ENCODE results near the gene USP6NL. TPM values are rescaled to one million over a fixed set of nuclear protein-coding genes. Genes with fewer than 3 reads are reported as not detected.

USP6NL gene
- total and polyA plus RNA-seq, 8 donors = 2.2 to 10.4 (median 5.1) TPM

DNA sequence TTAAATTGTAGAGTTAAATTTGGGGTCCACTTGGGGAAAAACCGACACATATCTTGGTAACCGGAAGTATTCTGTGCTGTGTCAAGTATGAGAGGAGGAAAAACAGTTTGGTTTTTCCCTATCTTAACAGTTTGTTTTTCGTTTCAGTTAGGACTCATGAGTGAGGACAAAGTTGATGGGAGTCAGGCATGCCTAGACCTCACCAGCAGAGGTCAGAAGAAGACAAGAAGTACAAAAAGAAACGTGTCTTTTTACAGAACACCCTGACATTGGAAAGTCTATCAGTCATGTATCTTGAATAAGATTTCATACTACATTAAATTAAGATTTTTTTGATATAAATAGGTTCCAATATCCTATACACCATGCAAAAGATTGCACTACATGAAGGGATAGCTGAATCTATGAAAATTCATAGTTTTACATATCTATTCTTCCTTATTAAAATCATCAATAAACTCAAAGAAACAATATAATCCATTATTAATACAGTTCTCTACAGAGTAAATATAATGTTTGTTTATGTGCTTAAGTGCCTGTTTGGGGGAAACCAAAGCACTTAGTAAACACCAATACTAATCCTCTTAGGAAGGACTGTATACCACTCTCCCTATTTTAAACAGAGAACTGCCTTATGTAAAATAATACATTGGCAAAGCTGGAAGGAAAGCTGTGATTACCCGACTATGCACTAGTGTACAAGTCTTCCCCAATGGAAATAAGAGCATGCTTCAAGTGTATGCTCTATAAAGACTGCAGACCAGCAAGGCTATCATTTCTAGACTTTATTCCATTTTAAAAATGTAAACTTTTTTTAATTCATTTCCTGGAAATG is 95.6 kb downstream of the USP6NL start:
- Histone ChIP-seq H3K9me3 (no peaks in the 10 kb centered on the region), H3K27me3 (no peaks in the 10 kb centered on the region), H3K27ac (no peak overlapping the region), H3K4me3 (no peak overlapping the region), H3K4me1 (no peaks in the 10 kb centered on the region), H3K36me3 (no peaks in the 10 kb centered on the region)
- ATAC-seq (peak; percentile 83 to 97 (median 96)), DNase-seq (peak in 2 of 6 donors; percentile 18 to 60), FAIRE-seq (peak; percentile 93)
- intact Hi-C loops (cut with DNase I) = loop anchor here (5.0 to 10.0 kb wide), 4 partner anchors 206 to 249 kb away; no protein-coding TSS in a partner anchor
- WGBS, 2 donors = 8 to 9% methylated on average over 5 of the region's 5 CpGs
- TF ChIP-seq, protein P1, sequence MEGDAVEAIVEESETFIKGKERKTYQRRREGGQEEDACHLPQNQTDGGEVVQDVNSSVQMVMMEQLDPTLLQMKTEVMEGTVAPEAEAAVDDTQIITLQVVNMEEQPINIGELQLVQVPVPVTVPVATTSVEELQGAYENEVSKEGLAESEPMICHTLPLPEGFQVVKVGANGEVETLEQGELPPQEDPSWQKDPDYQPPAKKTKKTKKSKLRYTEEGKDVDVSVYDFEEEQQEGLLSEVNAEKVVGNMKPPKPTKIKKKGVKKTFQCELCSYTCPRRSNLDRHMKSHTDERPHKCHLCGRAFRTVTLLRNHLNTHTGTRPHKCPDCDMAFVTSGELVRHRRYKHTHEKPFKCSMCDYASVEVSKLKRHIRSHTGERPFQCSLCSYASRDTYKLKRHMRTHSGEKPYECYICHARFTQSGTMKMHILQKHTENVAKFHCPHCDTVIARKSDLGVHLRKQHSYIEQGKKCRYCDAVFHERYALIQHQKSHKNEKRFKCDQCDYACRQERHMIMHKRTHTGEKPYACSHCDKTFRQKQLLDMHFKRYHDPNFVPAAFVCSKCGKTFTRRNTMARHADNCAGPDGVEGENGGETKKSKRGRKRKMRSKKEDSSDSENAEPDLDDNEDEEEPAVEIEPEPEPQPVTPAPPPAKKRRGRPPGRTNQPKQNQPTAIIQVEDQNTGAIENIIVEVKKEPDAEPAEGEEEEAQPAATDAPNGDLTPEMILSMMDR (IDR thresholded peaks at IDR 0.05) = peak; percentile 43 to 76 (median 67)

DNA sequence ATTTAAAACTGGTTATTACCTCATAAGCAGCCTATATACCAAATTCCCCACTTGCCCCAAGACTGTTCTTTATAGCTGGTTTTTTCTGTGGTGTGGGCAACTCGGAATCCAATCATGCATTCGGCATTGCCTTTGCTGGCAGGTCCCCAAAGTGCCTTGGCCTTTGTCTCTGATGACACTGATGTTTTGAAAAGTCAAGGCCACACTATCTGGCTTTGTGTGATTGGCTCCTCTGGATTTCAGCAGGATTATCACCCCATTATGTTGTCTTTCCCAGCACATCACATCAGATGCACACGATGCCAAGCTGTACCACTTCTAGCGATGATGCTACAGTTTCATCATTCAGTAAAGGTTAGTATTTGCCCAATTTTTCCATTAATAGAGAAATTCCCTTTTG is 97.7 kb downstream of the USP6NL start:
- ATAC-seq (no peak), DNase-seq (no peak), FAIRE-seq (no peak)
- TF ChIP-seq, protein P1 (IDR thresholded peaks at IDR 0.05) = no peak
- WGBS, 2 donors = 86 to 93% methylated on average over 4 of the region's 4 CpGs
- H3K4me3 ChIP-seq = no peak overlapping the region
- H3K27ac ChIP-seq = no peak overlapping the region
- H3K9me3 ChIP-seq = no peaks in the 10 kb centered on the region
- H3K36me3 ChIP-seq = no peaks in the 10 kb centered on the region
- intact Hi-C loops (cut with DNase I) = loop anchor here (5.0 to 10.0 kb wide), 4 partner anchors 211 to 251 kb away; no protein-coding TSS in a partner anchor
- no peaks in the 10 kb centered on the region for H3K4me1 ChIP-seq
- no peaks in the 10 kb centered on the region for H3K27me3 ChIP-seq

DNA sequence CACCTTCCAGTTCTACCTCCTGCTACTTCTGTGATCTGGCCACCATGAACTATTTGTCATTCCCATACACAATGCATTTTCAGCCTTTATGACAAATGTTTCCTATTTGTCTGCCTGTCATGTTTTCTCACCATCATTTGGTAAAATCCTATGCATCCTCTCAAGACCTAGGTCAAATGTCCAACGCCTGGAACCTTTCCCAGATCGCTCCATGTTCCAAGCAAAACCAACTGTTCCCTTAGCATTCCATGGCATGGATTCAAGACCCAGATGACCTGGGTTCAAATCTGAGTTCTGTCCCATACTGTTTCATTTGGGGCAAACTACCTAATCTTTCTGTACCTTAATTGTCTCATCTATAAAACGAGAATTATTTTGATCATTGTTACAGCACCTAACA is 98.9 kb downstream of the USP6NL start:
- 78% methylated on average over 3 of the region's 3 CpGs for WGBS, 2 donors
- FAIRE-seq (no peak), DNase-seq (no peak), ATAC-seq (no peak)
- intact Hi-C loops (cut with DNase I) = loop anchor here (5.0 to 10.0 kb wide), 4 partner anchors 212 to 252 kb away; no protein-coding TSS in a partner anchor
- TF ChIP-seq, protein P1 (IDR thresholded peaks at IDR 0.05) = no peak
- H3K36me3 ChIP-seq = no peaks in the 10 kb centered on the region
- H3K27me3 ChIP-seq = no peaks in the 10 kb centered on the region
- no peaks in the 10 kb centered on the region for H3K4me1 ChIP-seq
- H3K4me3 ChIP-seq = no peak overlapping the region
- H3K9me3 ChIP-seq = no peaks in the 10 kb centered on the region
- H3K27ac ChIP-seq = no peak overlapping the region

DNA sequence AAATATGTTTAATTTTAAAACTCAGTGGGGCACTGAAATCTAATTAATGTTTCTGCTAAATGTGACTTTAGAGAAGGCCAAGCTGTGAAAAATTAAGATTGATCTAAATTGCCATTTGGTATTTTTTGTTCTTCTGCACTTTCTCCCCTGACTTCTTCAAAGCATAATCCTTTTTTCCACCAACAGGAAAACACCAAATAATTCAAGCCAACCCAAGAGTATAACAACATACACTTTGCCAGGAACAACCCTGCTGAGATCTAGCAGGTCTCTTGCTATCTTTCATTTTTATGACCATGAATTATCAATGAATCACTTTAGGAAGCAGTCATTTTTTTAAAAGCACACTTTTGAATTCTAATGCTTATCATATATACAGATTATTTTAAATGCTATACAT is 100.1 kb downstream of the USP6NL start:
- Histone ChIP-seq H3K36me3 (no peaks in the 10 kb centered on the region), H3K4me3 (no peak overlapping the region), H3K27ac (no peak overlapping the region), H3K9me3 (no peaks in the 10 kb centered on the region), H3K27me3 (no peaks in the 10 kb centered on the region), H3K4me1 (no peaks in the 10 kb centered on the region)
- intact Hi-C loops (cut with DNase I) = loop anchor here (5.0 to 10.0 kb wide), 4 partner anchors 213 to 253 kb away; no protein-coding TSS in a partner anchor
- TF ChIP-seq, protein P1 (IDR thresholded peaks at IDR 0.05) = no peak
- DNase-seq (no peak), ATAC-seq (no peak), FAIRE-seq (no peak)

DNA sequence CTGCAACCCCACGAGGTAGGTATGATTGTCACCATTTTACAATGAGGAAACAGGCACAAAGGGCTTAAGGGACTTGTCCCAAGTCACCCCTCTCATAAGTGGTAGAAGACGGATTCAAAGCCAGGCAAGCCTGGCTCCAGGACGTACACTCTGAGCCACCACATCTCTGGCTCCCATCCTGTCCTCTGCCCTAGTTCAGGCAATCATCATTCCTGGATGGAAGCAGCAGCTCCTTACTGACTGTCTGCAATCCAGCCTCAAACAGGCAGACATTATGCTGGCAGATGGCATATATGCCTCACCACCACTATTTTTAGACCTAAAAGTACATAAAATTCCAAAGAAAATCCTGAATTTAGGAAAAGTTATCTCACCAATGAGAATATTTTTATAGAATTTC is 100.7 kb downstream of the USP6NL start:
- TF ChIP-seq, protein P1 (IDR thresholded peaks at IDR 0.05) = no peak
- intact Hi-C loops (cut with DNase I) = loop anchor here (5.0 to 10.0 kb wide), 4 partner anchors 214 to 254 kb away; no protein-coding TSS in a partner anchor

More for the DNA sequence above, 100.7 kb downstream of the USP6NL start:
- FAIRE-seq (no peak), DNase-seq (no peak), ATAC-seq (no peak)
- Histone ChIP-seq H3K36me3 (no peaks in the 10 kb centered on the region), H3K27me3 (no peaks in the 10 kb centered on the region), H3K4me1 (no peaks in the 10 kb centered on the region), H3K27ac (no peak overlapping the region), H3K4me3 (no peak overlapping the region), H3K9me3 (no peaks in the 10 kb centered on the region)
- WGBS, 2 donors = 81 to 84% methylated on average over 3 of the region's 3 CpGs
